ENCODE measurements around the gene ADAMTSL5.

ADAMTSL5 gene

DNA sequence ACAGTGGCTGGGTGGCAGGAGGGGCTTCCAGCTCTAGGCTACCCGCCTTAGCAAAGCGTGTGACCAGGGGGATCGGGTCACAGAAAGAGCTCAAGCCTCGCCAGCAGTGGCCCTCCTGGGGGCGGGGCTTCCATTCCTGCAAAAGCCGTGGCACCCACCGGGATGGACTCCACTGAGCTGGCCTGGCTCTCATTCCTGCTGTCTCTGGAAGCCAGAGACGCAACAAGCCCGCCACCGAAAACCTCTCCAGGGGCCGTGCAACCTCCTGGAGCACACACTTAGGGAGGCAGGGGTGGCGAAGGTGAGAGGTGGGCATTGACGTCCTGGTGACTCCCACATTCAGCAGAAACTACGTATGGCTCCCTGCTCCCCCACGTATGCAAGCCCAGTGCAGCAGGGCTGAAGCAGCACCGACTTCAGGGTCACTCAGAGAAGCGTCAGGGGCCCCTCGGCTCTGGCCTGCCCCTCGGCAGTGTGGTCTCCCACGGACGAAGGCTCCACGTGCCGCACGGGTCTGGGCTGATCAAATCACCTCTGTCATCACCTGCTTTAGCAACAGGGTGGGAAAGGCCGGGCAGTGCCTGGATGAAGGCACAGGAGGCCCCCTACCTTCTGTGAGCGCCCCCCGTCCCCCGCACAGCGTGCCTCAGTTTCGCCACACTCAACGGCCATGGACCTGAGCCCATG is 36.9 kb downstream of the ADAMTSL5 start:
- DNase-seq, result no peak

DNA sequence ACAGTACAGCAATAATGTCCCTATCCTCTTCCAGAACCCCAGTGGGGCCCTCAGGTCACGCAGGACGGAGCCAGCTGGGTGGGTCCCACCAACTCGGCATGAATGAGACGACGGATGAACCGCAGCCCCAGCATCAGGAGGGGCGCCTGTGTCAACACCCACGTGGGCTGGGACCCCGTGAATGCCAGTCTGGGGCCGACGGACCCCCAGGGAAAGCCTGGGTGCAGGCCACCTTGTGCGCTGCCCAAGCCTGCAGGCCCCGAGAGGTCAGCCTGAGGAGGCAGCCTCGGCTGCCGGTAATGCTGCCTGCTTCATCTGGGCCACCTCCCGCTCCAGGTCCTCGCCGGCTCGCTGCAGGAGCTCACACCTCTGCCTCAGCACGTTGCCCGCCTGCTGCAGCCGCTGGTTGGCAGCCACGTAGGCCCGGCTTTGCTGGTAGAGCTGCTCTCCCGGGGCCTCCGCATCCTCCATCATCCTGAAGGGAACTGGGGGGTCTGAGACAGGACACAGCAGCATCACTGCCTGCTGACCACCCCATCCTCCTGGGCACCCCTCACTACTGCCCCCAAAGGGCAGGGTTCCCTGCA is 38.0 kb downstream of the ADAMTSL5 start:
- no peak for DNase-seq

DNA sequence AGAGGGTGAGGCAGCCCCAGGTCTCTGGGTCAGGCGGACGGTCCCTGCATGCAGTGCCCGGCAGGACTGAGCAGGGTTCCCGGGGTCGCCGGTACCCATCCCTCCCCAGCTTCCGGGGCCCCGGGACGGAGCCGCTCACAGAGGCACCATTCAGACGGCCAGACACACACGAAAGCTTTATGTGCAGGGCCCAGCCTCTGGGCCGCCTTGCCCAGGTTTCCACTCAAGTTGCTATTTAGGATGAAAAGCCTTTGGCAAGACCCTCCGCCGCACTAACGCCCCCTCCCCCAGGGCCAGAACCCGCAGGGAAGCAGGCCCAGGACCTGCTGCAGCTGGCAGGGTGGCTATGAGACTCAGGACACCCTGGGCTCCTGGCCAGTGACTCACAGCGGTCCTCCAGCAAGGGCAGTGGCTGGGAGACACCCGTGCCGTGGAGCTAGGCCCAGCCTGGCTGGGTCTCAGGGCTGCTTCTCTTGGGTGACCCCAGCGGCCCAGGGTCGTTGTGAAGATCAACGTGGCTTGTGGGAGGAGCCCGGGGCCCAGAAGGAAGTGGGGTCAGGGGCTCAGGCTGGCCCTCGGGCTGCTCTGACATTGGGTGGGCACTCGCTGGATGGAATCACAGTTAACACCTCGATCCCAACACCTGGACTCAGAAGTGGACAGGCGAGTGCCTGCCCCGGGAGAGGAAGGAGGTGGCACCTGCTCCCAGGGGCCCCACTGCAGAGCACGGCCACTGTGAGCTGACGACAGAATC is 38.6 kb downstream of the ADAMTSL5 start:
- no peak for DNase-seq

DNA sequence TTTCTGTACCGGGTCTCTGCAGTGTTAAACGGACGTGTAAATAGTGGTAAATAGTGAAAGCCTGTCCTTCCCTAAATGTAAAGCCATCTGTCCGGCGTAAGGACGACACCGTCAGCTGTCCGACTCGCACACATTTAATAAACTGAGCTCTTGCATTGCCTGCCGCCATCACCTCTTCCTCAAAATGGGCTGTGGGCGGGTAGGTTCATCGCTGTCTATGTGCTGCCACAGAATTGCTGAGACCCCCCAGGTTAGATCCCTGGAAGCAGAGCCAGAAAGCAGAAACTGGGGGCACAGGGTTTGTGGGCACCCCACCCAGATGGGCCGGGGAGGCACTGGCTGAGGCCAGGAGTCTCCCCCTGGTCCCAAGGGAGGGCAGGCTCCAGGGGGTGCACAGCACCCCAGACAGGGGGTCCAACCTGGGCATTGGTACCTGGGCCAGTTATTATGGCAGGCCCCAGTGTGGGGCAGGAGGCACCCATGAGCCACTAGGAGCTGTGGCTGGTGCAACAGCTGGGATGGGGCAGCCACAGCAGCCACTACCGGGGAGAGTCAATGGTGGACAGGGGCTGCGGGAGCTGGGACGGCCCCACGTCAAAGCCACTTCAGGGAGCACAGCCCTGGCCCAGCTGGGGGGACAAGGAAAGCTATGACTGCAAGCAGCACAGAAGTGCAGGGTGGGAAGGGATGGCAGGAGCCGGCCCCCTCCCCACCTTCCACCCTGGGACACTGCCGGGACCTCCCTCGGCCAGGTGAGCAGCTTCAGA is 39.6 kb downstream of the ADAMTSL5 start:
- DNase-seq, result no peak

DNA sequence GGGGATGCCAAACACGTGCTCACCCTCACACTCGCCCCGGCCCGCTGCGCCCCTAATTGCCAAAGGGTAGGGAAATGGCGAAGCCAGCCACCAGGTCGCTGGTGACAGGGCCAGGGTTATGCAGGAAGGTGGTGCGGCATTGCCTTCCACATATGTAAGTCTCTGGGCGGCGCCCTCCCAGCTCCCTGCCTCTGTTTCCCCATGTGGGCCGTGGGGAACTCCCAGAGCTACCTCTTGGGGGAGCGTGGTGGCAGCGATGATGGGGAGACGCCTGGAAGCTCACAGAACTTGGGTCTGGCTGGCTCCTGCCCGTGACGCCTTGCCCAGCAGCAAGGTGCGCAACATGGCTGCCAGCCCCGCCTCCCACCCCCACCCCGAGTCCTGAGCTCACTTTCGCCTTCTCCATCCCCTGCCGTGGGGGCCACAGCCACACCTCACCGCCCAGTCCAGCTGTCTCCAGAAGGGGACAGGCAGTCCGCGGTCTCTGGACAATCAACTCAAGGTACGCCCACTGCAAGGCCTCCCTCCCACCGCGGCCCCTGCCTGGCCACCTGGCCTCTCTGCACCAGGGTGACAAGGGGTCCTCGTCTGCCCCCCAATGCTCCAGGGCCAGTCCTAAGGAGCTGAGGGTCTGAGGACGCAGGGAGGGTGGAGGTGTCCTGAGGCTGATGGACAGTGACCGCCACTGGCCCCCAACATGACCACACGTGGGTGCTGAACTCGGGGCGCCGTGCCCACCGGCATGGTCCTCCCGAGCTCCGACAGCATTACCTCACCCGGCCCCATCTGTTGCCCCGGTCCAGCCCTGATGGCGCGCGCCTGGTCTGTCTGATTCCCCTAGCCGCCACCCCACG is 40.4 kb downstream of the ADAMTSL5 start:
- DNase-seq, result no peak

DNA sequence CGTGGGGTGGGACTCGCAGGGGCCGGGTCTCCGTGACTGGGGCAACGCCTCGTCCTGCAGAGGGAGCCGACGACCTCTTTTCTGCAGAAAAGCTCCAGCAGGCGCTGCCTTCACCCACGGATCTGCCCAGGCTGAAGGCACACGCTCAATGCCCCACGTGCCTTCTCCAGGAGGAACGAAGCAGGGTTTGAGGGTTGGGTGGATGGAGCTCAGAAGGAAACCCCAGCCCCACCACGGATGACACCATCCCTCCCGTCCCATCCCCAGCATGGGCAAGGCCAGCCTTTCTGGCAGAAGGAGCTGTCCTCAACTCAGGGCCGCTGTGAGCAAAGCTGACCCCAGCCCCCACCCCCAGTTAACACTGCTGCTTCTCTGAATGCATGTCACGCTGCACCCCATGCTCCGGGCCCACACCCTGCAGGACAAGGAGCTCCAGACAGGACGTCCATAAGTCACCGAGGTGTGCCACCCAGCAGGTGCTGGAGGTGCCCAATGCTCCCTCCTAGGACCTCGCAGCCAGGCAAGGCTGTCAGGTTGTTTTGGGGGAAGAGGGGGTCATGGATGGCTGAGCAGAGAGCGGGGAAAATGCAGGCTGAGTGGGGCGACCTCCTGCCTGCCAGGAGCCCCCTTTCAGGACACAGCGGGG is 41.2 kb downstream of the ADAMTSL5 start:
- no peak for DNase-seq

DNA sequence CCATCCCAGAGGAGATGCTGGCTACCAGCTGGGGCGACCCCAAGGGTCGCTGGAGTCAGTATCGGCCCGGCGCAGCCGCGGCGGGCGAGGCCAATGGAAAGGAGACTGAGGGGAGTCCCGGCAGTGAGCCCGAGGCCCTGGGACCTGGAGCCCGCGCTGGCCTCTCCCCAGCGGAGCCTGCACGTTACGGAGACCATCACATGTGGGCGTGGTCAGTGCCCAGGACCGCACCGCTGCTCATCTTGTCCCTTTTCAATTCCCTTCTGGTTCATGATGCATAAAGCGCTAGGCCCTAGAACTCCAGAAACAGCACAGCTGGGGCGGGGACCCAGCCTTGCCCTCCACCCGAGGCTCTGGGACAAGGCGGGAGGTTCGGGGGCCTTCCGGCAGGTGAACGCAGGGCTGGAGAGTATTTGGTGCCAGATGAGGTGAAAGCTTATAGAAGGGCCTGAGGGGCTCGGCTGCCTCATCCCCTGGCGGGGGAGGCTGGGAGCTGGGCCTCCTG is 41.8 kb downstream of the ADAMTSL5 start:
- no peak for DNase-seq

DNA sequence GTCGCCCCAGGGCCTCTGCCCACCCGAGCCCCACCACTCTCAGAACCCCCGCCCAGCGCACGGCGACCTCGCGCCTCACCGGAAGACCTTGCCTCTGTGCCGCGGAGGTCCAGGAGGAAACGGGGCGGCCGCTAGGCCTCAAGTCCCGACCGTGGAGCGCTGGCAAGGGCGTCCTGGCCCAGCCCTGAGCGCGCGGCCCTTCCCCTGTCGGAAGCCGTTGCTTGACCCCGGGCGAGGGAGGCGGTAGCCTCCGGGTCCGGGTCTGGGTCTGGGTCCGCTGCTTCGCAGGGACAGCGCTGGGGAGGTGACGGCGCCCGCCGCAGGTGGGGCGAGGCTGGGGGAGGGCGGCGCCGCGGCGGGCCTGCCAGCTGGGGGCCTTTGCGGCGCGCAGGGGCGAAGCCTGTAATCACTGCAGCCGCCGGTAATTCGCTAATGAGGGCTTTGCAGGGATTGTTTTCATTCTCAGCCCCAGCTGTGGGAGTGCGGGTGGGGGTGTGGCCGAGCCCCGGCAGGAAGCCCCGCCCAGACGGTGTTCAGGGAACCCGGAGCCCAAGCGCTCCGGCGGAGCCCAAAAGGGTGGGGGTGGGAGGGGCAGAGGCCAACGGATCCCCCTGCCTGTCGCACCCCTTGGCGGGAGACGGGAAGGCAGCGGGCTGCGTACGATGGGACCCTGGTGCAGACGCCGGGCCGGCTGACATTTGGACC is 42.4 kb downstream of the ADAMTSL5 start:
- DNase-seq, result no peak

DNA sequence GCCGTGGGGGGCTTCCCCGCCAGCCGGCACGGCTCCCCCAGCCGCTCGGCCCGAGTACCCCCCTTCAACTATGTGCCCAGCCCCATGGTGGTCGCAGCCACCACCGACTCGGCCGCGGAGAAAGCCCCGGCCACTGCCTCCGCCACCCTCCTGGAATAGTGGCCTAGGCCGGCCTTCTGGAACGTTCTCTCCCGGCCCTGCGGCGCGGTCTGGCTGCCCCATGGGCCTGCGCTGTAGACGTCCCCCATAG is 42.8 kb downstream of the ADAMTSL5 start:
- DNase-seq, result no peak

DNA sequence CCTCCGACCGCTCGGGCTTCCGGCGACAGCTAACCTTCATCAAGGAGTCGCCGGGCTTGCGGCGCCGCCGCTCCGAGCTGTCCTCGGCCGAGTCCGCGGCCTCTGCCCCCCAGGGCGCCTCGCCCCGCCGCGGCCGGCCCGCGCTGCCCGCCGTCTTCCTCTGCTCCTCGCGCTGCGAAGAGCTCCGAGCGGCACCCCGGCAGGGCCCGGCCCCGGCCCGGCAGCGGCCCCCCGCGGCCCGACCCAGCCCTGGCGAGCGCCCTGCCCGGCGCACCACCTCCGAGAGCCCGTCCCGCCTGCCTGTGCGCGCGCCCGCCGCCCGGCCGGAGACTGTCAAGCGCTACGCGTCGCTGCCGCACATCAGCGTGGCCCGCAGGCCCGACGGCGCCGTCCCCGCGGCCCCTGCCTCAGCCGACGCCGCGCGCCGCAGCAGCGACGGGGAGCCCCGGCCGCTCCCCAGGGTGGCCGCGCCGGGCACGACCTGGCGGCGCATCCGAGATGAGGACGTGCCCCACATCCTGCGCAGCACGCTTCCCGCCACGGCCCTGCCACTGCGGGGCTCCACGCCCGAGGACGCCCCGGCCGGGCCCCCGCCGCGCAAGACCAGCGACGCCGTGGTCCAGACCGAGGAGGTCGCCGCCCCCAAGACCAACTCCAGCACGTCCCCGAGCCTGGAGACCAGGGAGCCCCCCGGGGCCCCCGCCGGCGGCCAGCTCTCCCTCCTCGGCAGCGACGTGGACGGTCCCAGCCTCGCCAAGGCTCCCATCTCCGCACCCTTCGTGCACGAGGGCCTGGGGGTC is 43.4 kb downstream of the ADAMTSL5 start:
- DNase-seq, result no peak

DNA sequence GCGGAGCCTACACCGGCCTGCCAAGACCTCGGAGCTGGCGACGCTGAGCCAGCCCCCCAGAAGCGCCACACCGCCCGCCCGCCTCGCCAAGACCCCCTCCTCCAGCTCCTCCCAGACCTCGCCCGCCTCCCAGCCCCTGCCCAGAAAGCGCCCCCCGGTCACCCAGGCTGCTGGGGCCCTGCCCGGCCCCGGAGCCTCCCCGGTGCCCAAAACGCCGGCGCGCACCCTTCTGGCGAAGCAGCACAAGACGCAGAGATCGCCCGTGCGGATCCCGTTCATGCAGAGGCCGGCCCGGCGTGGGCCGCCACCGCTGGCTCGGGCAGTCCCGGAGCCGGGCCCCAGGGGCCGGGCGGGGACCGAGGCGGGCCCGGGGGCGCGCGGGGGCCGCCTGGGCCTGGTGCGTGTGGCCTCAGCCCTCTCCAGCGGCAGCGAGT is 44.0 kb downstream of the ADAMTSL5 start:
- DNase-seq, result no peak

DNA sequence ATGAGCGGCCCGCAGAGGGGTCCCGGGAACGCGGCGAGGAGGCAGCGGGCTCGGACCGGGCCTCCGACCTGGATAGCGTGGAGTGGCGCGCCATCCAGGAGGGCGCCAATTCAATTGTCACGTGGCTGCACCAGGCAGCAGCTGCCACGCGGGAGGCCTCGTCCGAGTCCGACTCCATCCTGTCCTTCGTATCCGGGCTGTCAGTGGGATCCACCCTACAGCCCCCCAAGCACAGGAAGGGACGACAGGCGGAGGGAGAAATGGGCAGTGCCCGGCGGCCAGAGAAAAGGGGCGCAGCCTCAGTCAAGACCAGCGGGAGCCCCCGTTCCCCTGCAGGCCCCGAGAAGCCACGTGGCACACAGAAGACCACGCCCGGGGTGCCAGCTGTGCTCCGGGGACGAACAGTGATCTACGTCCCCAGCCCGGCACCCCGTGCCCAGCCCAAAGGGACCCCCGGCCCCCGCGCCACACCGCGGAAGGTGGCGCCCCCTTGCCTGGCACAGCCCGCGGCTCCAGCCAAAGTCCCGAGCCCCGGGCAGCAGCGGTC is 44.5 kb downstream of the ADAMTSL5 start:
- DNase-seq, result no peak

DNA sequence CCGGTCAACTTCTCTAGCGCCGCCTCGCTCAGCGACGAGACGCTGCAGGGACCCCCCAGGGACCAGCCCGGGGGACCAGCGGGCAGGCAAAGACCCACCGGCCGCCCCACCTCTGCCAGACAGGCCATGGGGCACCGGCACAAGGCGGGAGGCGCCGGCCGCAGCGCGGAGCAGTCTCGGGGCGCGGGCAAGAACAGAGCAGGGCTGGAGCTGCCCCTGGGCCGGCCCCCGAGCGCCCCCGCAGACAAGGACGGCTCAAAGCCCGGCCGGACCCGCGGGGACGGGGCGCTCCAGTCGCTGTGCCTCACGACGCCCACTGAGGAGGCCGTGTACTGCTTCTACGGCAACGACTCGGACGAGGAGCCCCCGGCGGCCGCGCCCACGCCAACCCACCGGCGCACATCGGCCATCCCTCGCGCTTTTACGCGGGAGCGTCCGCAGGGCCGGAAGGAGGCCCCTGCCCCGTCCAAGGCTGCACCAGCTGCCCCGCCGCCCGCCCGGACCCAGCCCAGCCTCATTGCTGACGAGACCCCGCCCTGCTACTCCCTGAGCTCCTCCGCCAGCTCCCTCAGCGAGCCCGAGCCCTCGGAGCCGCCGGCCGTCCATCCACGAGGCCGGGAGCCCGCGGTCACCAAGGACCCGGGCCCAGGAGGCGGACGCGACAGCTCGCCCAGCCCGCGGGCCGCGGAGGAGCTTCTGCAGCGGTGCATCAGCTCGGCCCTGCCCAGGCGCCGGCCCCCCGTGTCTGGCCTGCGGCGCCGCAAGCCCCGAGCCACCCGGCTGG is 45.1 kb downstream of the ADAMTSL5 start:
- DNase-seq, result no peak

DNA sequence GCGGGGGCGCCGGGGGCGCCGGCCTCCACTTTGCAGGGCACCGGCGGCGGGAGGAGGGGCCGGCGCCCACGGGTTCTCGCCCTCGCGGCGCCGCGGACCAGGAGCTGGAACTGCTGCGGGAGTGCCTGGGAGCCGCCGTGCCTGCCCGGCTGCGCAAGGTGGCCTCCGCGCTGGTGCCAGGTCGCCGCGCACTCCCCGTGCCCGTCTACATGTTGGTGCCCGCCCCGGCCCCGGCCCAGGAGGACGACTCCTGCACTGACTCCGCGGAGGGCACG is 45.7 kb downstream of the ADAMTSL5 start:
- DNase-seq, result no peak

DNA sequence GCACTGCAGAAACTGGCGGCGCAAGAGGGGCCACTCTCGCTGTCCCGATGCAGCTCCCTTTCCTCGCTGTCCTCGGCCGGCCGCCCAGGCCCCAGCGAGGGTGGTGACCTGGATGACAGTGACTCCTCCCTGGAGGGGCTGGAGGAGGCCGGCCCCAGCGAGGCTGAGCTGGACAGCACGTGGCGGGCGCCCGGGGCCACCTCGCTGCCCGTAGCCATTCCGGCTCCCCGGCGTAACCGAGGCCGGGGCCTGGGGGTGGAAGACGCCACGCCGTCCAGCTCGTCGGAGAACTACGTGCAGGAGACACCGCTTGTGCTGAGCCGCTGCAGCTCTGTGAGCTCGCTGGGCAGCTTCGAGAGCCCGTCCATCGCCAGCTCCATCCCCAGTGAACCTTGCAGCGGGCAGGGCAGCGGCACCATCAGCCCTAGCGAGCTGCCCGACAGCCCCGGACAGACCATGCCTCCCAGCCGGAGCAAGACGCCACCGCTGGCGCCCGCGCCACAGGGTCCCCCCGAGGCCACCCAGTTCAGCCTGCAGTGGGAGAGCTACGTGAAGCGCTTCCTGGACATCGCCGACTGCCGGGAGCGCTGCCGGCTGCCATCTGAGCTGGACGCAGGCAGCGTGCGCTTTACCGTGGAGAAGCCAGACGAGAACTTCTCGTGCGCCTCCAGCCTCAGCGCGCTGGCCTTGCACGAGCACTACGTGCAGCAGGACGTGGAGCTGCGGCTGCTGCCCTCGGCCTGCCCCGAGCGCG is 46.2 kb downstream of the ADAMTSL5 start:
- no peak for DNase-seq

DNA sequence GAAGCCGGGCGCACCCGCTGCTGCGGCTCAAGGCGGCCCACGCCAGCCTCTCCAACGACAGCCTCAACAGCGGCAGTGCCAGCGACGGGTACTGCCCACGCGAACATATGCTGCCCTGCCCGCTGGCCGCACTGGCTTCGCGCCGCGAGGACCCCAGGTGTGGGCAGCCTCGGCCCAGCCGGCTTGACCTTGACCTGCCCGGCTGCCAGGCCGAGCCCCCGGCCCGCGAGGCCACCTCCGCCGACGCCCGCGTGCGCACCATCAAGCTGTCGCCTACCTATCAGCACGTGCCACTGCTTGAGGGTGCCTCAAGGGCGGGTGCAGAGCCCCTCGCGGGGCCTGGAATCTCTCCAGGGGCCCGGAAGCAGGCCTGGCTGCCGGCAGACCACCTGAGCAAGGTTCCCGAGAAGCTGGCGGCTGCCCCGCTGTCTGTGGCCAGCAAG is 46.8 kb downstream of the ADAMTSL5 start:
- DNase-seq, result no peak

DNA sequence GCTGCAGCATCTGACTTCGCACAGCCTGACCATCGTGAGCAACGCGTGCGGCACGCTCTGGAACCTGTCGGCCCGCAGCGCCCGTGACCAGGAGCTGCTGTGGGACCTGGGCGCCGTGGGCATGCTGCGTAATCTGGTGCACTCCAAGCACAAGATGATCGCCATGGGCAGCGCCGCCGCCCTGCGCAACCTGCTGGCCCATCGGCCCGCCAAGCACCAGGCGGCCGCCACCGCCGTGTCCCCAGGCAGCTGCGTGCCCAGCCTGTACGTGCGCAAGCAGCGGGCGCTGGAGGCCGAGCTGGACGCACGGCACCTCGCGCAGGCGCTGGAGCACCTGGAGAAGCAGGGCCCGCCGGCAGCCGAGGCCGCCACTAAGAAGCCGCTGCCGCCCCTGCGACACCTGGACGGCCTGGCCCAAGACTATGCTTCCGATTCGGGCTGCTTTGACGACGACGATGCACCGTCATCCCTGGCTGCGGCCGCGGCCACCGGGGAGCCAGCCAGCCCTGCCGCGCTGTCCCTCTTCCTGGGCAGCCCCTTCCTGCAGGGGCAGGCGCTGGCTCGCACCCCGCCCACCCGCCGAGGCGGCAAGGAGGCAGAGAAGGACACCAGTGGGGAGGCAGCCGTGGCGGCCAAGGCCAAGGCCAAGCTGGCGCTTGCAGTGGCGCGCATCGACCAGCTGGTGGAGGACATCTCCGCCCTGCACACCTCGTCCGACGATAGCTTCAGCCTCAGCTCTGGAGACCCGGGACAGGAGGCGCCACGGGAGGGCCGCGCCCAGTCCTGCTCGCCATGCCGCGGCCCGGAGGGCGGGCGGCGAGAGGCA is 47.4 kb downstream of the ADAMTSL5 start:
- no peak for DNase-seq

DNA sequence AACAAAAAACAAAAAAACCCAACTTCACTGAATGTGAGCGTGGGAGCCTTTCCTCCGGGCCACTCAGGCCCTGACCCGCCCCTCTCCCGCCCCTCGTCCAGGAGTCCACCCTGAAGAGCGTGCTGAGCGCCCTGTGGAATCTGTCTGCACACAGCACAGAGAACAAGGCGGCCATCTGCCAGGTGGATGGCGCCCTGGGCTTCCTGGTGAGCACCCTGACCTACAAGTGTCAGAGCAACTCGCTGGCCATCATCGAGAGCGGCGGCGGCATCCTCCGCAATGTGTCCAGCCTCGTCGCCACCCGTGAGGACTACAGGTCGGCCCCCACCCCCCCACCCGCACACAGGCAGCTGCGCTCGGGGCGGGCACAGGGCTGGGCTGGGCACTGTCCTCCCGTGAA is 51.0 kb downstream of the ADAMTSL5 start:
- no peak for DNase-seq

Data from NCI-H1048 (cell line).